Progenitor cell of endocrine pancreas (in vitro differentiated cells): ENCODE results near the gene DLG5. TPM values are rescaled to one million over a fixed set of nuclear protein-coding genes. Genes with fewer than 3 reads are reported as not detected.

Experiments used
- DNase-seq: peaks from one replicate; pipeline ENCODE4 v3.0.0; 2021; ENCODE audit warnings: low spot score; ENCODE audit not compliant: unreplicated experiment
- H3K27ac Mint-ChIP-seq: 2 replicates; pipeline ENCODE4 v1.8.0; 2021; ENCODE audit warnings: mild to moderate bottlenecking, moderate library complexity, mixed read lengths
- H3K27me3 Mint-ChIP-seq: 2 replicates; pipeline ENCODE4 v1.8.0; 2021; ENCODE audit warnings: mixed read lengths
- H3K36me3 Mint-ChIP-seq: 2 replicates; pipeline ENCODE4 v1.8.0; 2022; ENCODE audit warnings: mixed read lengths; ENCODE audit not compliant: insufficient read depth
- H3K4me1 Mint-ChIP-seq: 2 replicates; pipeline ENCODE4 v1.8.0; 2021; ENCODE audit warnings: low read depth, mixed read lengths
- H3K4me3 Mint-ChIP-seq: 2 replicates; pipeline ENCODE4 v1.8.0; 2021; ENCODE audit warnings: low read depth, mild to moderate bottlenecking, moderate library complexity, mixed read lengths
- H3K9me3 Mint-ChIP-seq: 2 replicates; pipeline ENCODE4 v1.8.0; 2021; ENCODE audit warnings: low read depth, mixed read lengths
- CTCF ChIP-seq: fragments of 200-600 bp; sonication (generic); IDR thresholded peaks from one replicate; pipeline ENCODE4 v1.5.0; 2021; ENCODE audit warnings: antibody characterized with exemption, mild to moderate bottlenecking; ENCODE audit not compliant: unreplicated experiment
- total RNA-seq: library from RNA; stranded (reverse); gene quantifications from 2 replicates; pipeline ENCODE4 v1.2.1, GENCODE V29; 2021

Gene DLG5
- total RNA-seq, 1 donor from 2014 or later: 149 TPM

GRCh38 chr10:77879065-77879464, 47.5 kb downstream of the DLG5 start:
- Mint-ChIP-seq H3K4me1 (peaks cover 35% of the 10 kb centered on the region), H3K36me3 (peaks cover 4% of the 10 kb centered on the region), H3K27me3 (no peaks in the 10 kb centered on the region), H3K4me3 (no peak overlapping the region), H3K9me3 (no peaks in the 10 kb centered on the region), H3K27ac (peak overlapping the region; percentile 93)
- TF ChIP-seq CTCF: no peak
- no peak for DNase-seq

GRCh38 chr10:77877441-77878344, 48.9 kb downstream of the DLG5 start:
- no peak for TF ChIP-seq CTCF

GRCh38 chr10:77875730-77876129, 50.8 kb downstream of the DLG5 start:
- H3K9me3 Mint-ChIP-seq: no peaks in the 10 kb centered on the region
- no peak for DNase-seq
- H3K27ac Mint-ChIP-seq: peak overlapping the region; percentile 67
- H3K4me3 Mint-ChIP-seq: no peak overlapping the region
- H3K36me3 Mint-ChIP-seq: peaks cover 4% of the 10 kb centered on the region
- TF ChIP-seq CTCF: no peak
- H3K4me1 Mint-ChIP-seq: peaks cover 28% of the 10 kb centered on the region
- no peaks in the 10 kb centered on the region for H3K27me3 Mint-ChIP-seq

More at GRCh38 chr10:77877441-77878344, 48.9 kb downstream of the DLG5 start:
- H3K27ac Mint-ChIP-seq: peak overlapping the region; percentile 93
- no peak for DNase-seq
- peaks cover 30% of the 10 kb centered on the region for H3K4me1 Mint-ChIP-seq
- no peaks in the 10 kb centered on the region for H3K27me3 Mint-ChIP-seq
- H3K9me3 Mint-ChIP-seq: no peaks in the 10 kb centered on the region
- peaks cover 4% of the 10 kb centered on the region for H3K36me3 Mint-ChIP-seq
- H3K4me3 Mint-ChIP-seq: no peak overlapping the region

GRCh38 chr10:77874872-77875271, 51.7 kb downstream of the DLG5 start:
- Mint-ChIP-seq H3K4me1 (peaks cover 31% of the 10 kb centered on the region), H3K4me3 (no peak overlapping the region)

More at GRCh38 chr10:77874872-77875271, 51.7 kb downstream of the DLG5 start:
- no peak for TF ChIP-seq CTCF
- no peak for DNase-seq
- Mint-ChIP-seq H3K36me3 (peaks cover 4% of the 10 kb centered on the region), H3K27ac (no peak overlapping the region), H3K27me3 (no peaks in the 10 kb centered on the region), H3K9me3 (no peaks in the 10 kb centered on the region)
